A549 (cell line): ENCODE results near the gene SMIM35. TPM values are rescaled to one million over a fixed set of nuclear protein-coding genes. Genes with fewer than 3 reads are reported as not detected.

Experiments used
- ATAC-seq, 2 experiments: fragments of 200-7000 bp in 1 of 2; fragments of >200 bp in 1 of 2; cut with Nextera tagmentation in 1 of 2; cut with Tn5 transposase in 1 of 2; 3 replicates each; pipeline versions ENCODE4 v1.8.0 to v1.9.1; 2018 to 2020; ENCODE audit warnings: mild to moderate bottlenecking in 1 of 2, moderate library complexity in 1 of 2
- CTCF ChIA-PET: fragments of 300-600 bp; sonication (Branson Sonifier 250); formaldehyde crosslinking; extraction: SDS; loops from one replicate; lab custom pipeline; 2021; ENCODE audit warnings: antibody characterized with exemption, inconsistent platforms; lab: Yijun Ruan, JAX
- POLR2A ChIA-PET: fragments of 350-600 bp; formaldehyde crosslinking; extraction: SDS; loops from one replicate; lab custom pipeline; 2021; ENCODE audit warnings: antibody characterized with exemption, inconsistent platforms; lab: Yijun Ruan, JAX
- DNase-seq, 2 experiments: peaks; one replicate each; pipeline versions ENCODE4 v3.0.0 to v3.0.0-alpha.2; 2011 to 2016; ENCODE audit warnings: low read depth in 1 of 2, low spot score in 1 of 2
- FAIRE-seq: peaks from 2 replicates; lab custom pipeline; 2011; peaks lifted over from hg19 to GRCh38; lab: Jason Lieb, UNC
- H3K27ac ChIP-seq, 2 experiments: fragments of >200 bp; sonication (Bioruptor Twin); formaldehyde crosslinking; 3 replicates each; pipeline ENCODE4 v1.5.1; 2016 to 2017
- H3K4me1 ChIP-seq: fragments of >200 bp; sonication (Bioruptor Twin); formaldehyde crosslinking; 3 replicates; pipeline ENCODE4 v1.6.1; 2016
- H3K4me2 ChIP-seq: fragments of >200 bp; sonication (Bioruptor Twin); formaldehyde crosslinking; 3 replicates; pipeline ENCODE4 v1.6.1; 2016
- H3K4me3 ChIP-seq: fragments of >200 bp; sonication (Bioruptor Twin); formaldehyde crosslinking; 3 replicates; pipeline ENCODE4 v1.5.1; 2016
- H3K9me3 ChIP-seq: fragments of >200 bp; sonication (Bioruptor Twin); formaldehyde crosslinking; 3 replicates; pipeline ENCODE4 v1.6.1; 2016
- BCL3 ChIP-seq: fragments of >200 bp; sonication (Bioruptor Twin); formaldehyde crosslinking; IDR thresholded peaks from 3 replicates; pipeline ENCODE4 v1.6.1; 2016
- BHLHE40 ChIP-seq: IDR thresholded peaks from 2 replicates; pipeline ENCODE4 v1.6.1; 2012; ENCODE audit warnings: low read depth, low read length, inconsistent platforms
- CBX2 ChIP-seq: fragments of 200-600 bp; sonication (generic); IDR thresholded peaks from 2 replicates; pipeline ENCODE4 v1.6.1; 2016; ENCODE audit warnings: low read depth, mild to moderate bottlenecking, borderline replicate concordance
- E2F6 ChIP-seq: IDR thresholded peaks from 2 replicates; pipeline ENCODE4 v1.6.1; 2012; ENCODE audit warnings: low read depth, borderline replicate concordance
- FOSB ChIP-seq: fragments of 250-450 bp; sonication (Bioruptor Pico); IDR thresholded peaks from 2 replicates; pipeline ENCODE4 v1.5.0; 2020; ENCODE audit warnings: mild to moderate bottlenecking, moderate library complexity
- FOSL2 ChIP-seq, 2 experiments: fragments of 450-650 bp in 1 of 2; fragments of >200 bp in 1 of 2; sonication (Bioruptor Twin) in 1 of 2; formaldehyde crosslinking; IDR thresholded peaks; 2 replicates each; pipeline versions ENCODE4 v1.5.0 to v1.6.1; 2016 to 2020; ENCODE audit warnings: mild to moderate bottlenecking in 1 of 2, moderate library complexity in 1 of 2
- GATA3 ChIP-seq: IDR thresholded peaks from 2 replicates; pipeline ENCODE4 v1.6.1; 2012; ENCODE audit warnings: borderline replicate concordance
- HOXB13 ChIP-seq: fragments of 250-450 bp; sonication (Bioruptor Pico); IDR thresholded peaks from 2 replicates; pipeline ENCODE4 v1.5.0; 2020; ENCODE audit warnings: low read depth, mild to moderate bottlenecking, moderate library complexity
- KDM1A ChIP-seq: fragments of 200-600 bp; sonication (generic); IDR thresholded peaks from 2 replicates; pipeline ENCODE4 v1.6.1; 2016; ENCODE audit warnings: low read depth, mild to moderate bottlenecking
- PHF8 ChIP-seq: fragments of 200-600 bp; sonication (generic); IDR thresholded peaks from 2 replicates; pipeline ENCODE4 v1.6.1; 2016; ENCODE audit warnings: low read depth, mild to moderate bottlenecking, antibody characterized with exemption, moderate library complexity, borderline replicate concordance
- RCOR1 ChIP-seq: fragments of 150-350 bp; IDR thresholded peaks from 2 replicates; pipeline ENCODE4 v1.6.1; 2014; ENCODE audit warnings: antibody characterized with exemption, low read length, low read depth
- WGBS: methylation state at CpG from one replicate; pipeline ENCODE4 v1.1.6; 2017; ENCODE audit errors: missing lambda C conversion rate; 5-methylcytosine and 5-hydroxymethylcytosine counted together
- polyA plus RNA-seq, 4 experiments: library from polyadenylated mRNA; depleted of rRNA in 3 of 4; stranded (reverse); fragments of >200 nt; fragmentation: RNase III in 1 of 4; extraction: RNeasy Plus Mini Kit Qiagen cat#74134 plus additional on column Dnase treatment in 1 of 4; gene quantifications; 2 replicates in 3 of 4; 3 replicates in 1 of 4; pipeline ENCODE4 v1.2.3, GENCODE V29; 2011 to 2017

SMIM35 gene
- polyA plus RNA-seq, 2 of the 4 experiments (the other 2 are of a cell fraction): not detected

GRCh38 chr11:118048472-118049370 is 38.0 kb downstream of the SMIM35 start:
- 0 out of 3 replicates have a peak, but pooled peaks cover 4% of the 10 kb centered on the region for H3K4me1 ChIP-seq
- ChIA-PET CTCF (interaction anchor here (0.9 to 2.6 kb wide), 5 partner anchors 9 to 241 kb away, joined by 3 to 10 read pairs (median 6); no protein-coding TSS in a partner anchor), POLR2A (interaction anchor here (0.6 kb wide), 1 partner anchor 166 kb away, joined by 3 read pairs; no protein-coding TSS in a partner anchor)
- DNase-seq (no peak), ATAC-seq (no peak), FAIRE-seq (no peak)
- no peak overlapping the region for H3K4me3 ChIP-seq
- 59% methylated on average over 11 of the region's 11 CpGs for WGBS
- TF ChIP-seq FOSL2 (IDR thresholded peaks at IDR 0.05) (no peak), FOSL2 (CRISPR knock-in tag; IDR thresholded peaks at IDR 0.05) (no peak)
- H3K4me2 ChIP-seq: no peak overlapping the region
- H3K27ac ChIP-seq: no peak overlapping the region
- no peaks in the 10 kb centered on the region for H3K9me3 ChIP-seq

- no peak overlapping the region for H3K4me2 ChIP-seq
- TF ChIP-seq PHF8 (no peak), FOSL2 (IDR thresholded peaks at IDR 0.05) (no peak), FOSL2 (CRISPR knock-in tag; IDR thresholded peaks at IDR 0.05) (no peak), BHLHE40 (no peak), E2F6 (no peak), HOXB13 (CRISPR knock-in tag) (no peak), CBX2 (no peak)
- TF ChIP-seq, all 56 proteins: peak for 0
- CTCF ChIA-PET: interaction anchor here (1.0 to 2.6 kb wide), 5 partner anchors 10 to 240 kb away, joined by 3 to 10 read pairs (median 6); no protein-coding TSS in a partner anchor
- Histone ChIP-seq H3K4me1 (0 out of 3 replicates have a peak, but pooled peaks cover 4% of the 10 kb centered on the region), H3K9me3 (no peaks in the 10 kb centered on the region), H3K4me3 (no peak overlapping the region), H3K27ac (no peak overlapping the region)
- DNase-seq (no peak), ATAC-seq (no peak), FAIRE-seq (no peak)
- WGBS: 29% methylated on average over 3 of the region's 4 CpGs
- POLR2A ChIA-PET: interaction anchor here (0.6 kb wide), 1 partner anchor 165 kb away, joined by 3 read pairs; no protein-coding TSS in a partner anchor
Measured at GRCh38 chr11:118047749-118048148, 39.0 kb downstream of the SMIM35 start.

- FAIRE-seq (no peak), DNase-seq (no peak), ATAC-seq (no peak)
- TF ChIP-seq GATA3 (no peak), FOSB (CRISPR knock-in tag) (no peak), BCL3 (no peak), RCOR1 (no peak), KDM1A (no peak)
- POLR2A ChIA-PET: no interaction called here
- Histone ChIP-seq H3K4me2 (no peak overlapping the region), H3K4me3 (no peak overlapping the region), H3K27ac (no peak overlapping the region), H3K9me3 (no peaks in the 10 kb centered on the region), H3K4me1 (0 out of 3 replicates have a peak, but pooled peaks cover 4% of the 10 kb centered on the region)
- 61% methylated on average over 8 of the region's 8 CpGs for WGBS
- CTCF ChIA-PET: interaction anchor here (1.0 to 2.6 kb wide), 5 partner anchors 10 to 239 kb away, joined by 3 to 10 read pairs (median 6); no protein-coding TSS in a partner anchor
Measured at GRCh38 chr11:118046964-118047700, 39.6 kb downstream of the SMIM35 start.
